ENCODE data around the gene CACNA1I.

DNA sequence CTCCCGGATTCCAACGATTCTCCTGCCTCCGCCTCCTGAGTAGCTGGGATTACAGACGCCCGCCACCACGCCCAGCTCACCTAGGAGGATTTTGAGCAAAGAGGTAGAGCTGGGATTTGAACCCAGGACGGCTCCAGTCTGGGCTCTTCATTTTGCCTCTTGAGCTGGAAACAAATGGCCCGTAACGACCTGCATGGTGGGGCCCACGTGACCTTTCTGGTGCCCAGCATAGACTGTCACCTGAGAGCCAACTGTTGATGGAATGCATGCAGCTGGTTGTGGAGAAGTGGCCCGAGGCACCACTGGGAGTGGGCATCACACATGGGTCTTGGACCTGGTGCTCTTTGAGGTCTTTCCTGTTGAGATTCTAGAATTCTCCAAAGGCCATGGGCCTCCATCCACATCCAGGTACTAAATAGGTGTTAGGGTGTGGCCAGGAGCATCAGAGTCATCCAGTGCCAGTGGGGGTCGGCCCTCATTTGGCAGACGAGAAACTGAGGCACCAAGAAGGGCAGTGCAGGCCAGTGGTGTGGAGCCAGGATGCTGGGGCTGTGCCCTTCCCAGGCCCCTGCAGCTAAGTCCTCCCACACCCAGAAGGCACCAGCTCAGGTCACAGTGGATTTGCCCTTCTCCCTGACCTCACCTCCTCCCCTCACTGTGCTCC is 46.3 kb upstream of the CACNA1I start:
- TF ChIP-seq POLR2A (IDR thresholded peaks at IDR 0.05; ENCODE audit: borderline replicate concordance, extremely low read depth, insufficient read depth, insufficient read length) = no peak
- TF ChIP-seq EZH2phosphoT487 (IDR thresholded peaks at IDR 0.05; ENCODE audit: borderline replicate concordance) = no peak
- no peak for TF ChIP-seq SP1 (IDR thresholded peaks at IDR 0.05; ENCODE audit: low read depth)
- TF ChIP-seq, protein P1, sequence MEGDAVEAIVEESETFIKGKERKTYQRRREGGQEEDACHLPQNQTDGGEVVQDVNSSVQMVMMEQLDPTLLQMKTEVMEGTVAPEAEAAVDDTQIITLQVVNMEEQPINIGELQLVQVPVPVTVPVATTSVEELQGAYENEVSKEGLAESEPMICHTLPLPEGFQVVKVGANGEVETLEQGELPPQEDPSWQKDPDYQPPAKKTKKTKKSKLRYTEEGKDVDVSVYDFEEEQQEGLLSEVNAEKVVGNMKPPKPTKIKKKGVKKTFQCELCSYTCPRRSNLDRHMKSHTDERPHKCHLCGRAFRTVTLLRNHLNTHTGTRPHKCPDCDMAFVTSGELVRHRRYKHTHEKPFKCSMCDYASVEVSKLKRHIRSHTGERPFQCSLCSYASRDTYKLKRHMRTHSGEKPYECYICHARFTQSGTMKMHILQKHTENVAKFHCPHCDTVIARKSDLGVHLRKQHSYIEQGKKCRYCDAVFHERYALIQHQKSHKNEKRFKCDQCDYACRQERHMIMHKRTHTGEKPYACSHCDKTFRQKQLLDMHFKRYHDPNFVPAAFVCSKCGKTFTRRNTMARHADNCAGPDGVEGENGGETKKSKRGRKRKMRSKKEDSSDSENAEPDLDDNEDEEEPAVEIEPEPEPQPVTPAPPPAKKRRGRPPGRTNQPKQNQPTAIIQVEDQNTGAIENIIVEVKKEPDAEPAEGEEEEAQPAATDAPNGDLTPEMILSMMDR (IDR thresholded peaks at IDR 0.05 in 2 of 3, conservative IDR thresholded peaks at IDR 0.05 in 1 of 3; ENCODE audit: borderline replicate concordance in 1 of 3, insufficient read depth in 1 of 3, low read depth in 2 of 3, low read length in 2 of 3) = no peak
- no peak for TF ChIP-seq SIN3A (IDR thresholded peaks at IDR 0.05; ENCODE audit: low read depth)
- no peak for TF ChIP-seq YY1 (IDR thresholded peaks at IDR 0.05; ENCODE audit: extremely low read depth, insufficient replicate concordance, low read depth, low read length)
- TF ChIP-seq POLR2AphosphoS5 (IDR thresholded peaks at IDR 0.05; ENCODE audit: low read depth, low read length) = peak; percentile 45; the same call in 1 of the 2 replicates
